HG03565 (cell line): Measurements from ENCODE around the gene ZNF654.
A peak's percentile ranks its signal among the peaks of the same experiment; 100 is the strongest.
"Not testable (repeated sequence)": the region's sequence is repeated elsewhere in the genome, so short reads cannot be mapped to it uniquely, and the experiment has no call there.

Experiments
- ATAC-seq: cut with Tn5 transposase; IDR thresholded peaks from one replicate; pipeline ENCODE4 v1.9.1; 2021; ENCODE audit warnings: mild to moderate bottlenecking, moderate library complexity; ENCODE audit not compliant: unreplicated experiment

The ZNF654 gene

DNA sequence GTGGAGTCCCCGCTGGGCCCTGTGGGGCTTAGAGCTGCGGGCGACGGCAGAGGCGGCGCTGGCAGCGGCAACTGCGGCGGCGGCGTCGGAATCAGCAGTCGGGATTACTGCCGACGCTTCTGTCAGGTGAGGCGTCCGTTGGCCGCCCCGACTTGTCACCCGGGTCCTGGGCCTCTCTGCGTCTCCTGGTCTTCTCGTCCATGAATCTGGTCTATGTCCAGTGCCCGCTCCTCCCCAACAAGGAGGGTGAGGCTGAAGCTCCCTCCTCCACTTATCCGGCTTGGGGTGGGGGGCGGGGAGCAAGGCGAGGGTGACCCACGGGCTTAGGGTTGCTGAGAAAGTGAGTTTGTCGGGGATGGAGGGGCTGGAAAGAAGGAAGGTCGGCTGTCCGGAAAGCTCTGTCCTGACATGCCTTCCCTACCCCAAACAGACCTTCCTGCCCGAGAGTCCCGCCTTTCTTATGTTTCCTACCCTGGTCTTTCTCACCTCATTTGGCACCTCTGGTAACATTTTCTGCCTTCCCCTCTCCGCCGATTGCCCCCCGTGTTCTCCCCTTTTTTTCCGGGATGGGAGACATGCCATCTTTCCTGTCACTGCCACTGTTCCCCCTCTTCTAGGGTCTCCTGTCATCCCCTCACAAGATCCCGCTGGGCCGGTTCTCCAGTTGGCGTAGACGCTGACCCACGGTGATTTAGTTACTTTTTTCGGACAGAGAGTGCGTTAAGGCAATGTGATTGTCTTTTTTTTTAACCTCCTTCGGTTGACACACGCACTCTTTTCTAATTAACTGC lies 520 bp downstream of the ZNF654 start:
- ATAC-seq = no peak

DNA sequence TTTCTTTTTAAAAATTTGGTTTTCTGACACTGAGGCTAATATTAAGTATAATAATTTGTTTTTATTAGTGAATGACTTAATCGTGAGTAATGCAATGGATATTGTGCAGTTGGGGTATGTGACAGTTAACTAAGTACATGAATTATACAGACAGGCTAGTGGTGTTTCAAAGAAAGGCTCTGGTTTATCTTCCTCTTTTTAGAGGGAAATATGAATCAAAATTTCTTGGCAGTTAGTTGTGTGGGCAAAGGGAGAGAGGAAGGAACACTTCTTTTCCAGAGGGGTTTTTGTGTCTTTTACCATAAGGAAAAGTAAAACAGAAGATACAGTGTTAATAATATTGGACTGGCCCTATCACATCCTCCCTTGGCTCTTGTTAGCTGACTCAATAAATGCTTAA lies 2.7 kb downstream of the ZNF654 start:
- ATAC-seq = no peak

DNA sequence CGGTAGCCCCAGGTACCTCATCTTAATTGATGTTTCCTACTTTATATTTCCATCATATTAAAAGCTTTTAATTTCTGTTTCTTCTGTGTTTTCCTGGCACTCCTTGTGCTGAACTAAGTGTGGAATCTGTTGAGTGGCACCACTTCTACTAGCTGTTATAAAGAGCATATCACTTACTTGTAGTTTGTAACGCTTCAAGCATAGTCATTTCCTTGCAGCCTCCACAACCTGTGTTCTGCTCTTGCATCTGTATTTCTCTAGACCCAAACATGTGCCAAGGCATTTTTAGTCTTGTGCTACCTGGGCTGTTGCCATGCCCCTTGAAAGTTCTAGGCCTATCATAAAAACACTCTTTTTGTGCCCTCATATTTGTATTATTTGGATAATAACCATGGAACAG lies 16.0 kb downstream of the ZNF654 start:
- no peak for ATAC-seq

DNA sequence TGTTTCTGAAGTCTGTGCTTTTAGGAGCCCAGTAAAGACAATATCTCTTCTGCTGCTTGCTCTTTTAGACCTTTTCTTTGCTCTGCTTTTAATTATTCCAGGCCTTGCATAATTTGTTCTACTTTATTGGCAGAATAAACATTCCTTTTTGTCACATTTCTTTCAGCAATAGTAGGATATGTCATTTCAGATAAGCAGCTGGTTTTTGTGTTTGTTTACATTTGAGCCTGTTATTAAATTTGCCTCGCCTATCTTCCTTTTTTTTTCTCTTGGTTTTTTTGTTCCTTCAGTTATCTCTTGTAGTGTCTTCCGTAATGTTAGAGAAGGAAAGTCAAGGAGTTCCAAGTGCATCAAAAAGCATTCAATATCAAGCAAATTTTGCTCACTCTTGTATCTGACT lies 16.4 kb downstream of the ZNF654 start:
- ATAC-seq = no peak

DNA sequence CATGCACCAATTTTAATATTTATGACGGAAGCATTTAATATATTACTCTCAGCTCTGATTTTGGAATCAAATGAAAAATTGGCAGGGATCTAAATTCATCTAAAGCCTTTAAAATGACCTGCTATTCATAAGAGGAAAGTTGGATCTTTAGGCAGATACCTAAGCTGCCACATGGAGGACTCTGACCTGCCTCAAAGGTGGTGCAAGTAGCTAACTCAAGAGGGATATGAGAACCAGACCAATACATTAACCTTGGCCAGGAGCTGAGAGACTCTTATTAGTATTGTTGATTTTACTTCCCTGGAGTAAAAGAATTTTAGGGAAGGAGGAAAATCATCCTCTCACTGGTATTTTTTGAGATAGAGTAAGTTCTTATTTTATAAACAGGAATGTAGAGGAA lies 17.7 kb downstream of the ZNF654 start:
- no peak for ATAC-seq

DNA sequence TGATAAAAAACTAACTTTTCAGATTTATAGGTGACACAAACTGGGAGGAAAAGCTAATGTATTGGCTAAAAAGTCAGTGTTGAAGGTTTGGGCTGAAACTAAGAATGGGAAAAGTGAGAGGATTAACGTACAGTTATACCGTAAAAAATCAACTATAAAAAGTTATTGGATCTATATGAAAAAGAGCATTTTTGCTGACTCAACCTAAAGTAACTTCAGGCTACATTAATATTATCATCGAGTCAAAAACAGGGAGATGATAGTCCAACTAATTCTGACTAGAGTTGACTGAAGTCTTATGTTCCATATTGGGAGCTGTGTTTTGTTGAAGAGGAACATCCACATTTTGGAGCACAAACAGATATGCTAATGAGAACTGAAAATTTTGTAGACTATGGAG lies 19.9 kb downstream of the ZNF654 start:
- no peak for ATAC-seq

DNA sequence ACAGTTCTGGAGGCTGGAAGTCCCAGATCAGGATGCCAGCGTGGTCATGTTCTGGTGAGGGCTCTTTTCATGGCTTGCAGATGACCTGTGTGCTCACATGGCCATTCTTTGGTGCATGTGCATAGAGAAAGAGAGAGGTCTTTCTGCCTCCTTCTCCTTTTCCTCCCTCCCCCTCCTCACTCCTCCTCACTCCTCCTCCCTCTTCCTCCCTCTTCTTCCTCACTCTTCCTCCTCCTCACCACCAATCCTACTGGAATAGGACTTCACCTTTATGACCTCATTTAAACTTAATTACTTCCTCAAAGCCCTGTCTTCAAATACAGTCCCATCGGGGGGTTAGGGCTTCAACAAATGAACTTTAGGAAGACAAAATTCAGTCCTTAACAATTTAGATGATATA lies 23.8 kb downstream of the ZNF654 start:
- ATAC-seq = no peak

DNA sequence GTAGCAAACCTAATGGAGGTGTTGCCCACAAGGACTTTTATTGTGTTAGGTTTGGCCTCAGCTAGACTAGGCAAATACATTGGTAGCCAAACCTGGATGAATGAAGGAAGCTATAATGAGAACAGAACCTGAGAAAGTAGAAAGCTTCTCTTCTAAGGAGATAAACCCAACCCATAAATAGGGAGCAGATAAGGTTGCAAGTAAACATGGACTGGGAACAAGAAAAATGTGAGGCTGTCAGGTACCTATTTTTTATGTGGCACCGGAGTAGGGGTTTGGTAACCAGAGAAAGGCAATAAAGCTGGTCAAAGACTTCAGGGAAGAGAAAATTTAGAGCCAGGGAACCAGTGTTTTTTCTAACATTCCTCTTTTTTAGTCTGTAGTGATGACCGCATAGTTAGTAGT lies 25.0 kb downstream of the ZNF654 start:
- no peak for ATAC-seq

DNA sequence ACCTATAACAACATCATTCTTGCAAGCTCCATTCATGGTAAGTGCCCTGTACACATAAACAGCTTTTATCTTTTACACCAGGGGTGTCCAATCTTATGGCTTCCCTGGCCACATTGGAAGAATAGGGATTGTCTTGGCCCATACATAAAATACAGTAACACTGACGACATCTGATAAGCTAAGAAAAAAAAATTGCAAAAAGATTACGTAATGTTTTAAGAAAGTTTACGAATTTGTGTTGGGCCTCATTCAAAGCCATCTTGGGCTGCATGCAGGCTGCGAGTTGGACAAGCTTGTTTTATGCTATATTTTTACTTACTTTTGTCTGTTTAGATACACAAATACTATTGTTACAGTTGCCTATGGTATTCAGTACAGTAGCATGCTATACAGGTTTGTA lies 31.6 kb downstream of the ZNF654 start:
- ATAC-seq = no peak

DNA sequence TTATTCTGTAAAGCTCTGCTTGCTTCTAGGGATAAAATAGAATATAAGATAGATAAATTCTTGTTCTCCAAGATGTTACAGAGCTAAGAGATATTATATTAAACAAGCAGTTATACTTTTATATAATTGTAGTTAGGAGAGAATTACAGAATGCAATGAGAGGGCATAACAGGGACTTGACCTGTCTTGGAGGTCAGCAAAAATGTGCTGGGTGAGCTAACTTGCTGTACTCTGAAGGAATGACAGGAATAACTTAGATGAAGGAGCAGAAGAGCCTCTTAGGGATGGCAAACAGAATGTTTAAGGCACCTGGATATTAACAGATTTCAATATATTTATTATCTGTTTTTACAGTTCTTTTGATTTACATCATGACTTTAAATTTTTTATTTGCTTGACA lies 33.2 kb downstream of the ZNF654 start:
- no peak for ATAC-seq

DNA sequence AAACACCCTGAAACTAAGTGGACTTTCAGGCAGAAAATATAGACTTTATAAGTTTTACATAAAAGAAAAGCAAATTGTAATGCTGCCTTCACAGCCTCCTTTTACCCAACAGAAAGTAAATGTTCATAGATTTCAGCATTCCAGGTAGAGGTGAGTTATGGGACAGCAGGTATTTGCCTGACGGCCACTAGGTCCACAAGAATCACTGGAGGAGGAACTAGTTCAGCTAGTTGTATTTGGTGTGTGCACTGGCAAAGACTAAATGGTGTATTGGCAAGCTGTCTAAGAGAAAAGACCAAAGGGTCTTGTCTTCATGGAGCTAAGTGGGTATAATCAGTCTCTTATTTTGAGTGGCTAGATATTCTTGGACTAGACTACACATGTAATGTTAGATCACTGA lies 34.2 kb downstream of the ZNF654 start:
- no peak for ATAC-seq

DNA sequence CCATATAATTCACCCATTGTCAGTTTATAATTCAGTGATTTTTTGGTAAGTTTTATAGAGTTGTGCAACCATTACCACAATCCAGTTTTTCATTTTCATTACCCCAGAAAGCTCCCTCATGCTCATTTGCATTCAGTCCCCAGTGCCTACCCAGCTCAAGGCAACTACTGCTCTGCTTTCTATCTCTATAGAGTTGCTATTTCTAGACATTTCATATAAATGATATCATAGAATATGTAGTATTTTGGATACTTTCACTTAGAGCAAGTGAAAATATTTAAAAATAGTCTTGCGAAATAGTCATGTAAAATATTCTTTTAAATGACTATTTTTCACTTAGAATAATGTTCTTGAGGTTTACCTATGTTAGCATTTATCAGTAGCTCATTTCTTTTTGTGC lies 42.1 kb downstream of the ZNF654 start:
- ATAC-seq = peak; percentile 77

DNA sequence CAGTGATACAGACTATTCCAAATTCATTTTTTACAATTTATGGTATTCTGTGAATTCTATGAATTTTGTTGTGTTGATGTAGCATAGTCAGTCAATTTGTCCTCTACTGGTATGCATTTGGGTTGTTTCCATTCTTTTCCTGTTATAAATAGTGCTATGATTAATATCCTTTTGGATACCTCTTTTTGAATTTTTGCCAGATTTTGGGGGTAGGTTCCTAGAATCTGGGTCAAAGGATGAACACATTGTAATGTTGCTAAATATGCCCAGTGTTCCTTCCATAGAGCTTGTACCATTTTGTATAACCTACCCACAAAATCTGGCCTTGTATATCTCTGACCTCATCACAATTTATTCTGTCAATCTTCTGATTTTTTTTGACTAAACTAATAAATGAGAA lies 46.3 kb downstream of the ZNF654 start:
- no peak for ATAC-seq

DNA sequence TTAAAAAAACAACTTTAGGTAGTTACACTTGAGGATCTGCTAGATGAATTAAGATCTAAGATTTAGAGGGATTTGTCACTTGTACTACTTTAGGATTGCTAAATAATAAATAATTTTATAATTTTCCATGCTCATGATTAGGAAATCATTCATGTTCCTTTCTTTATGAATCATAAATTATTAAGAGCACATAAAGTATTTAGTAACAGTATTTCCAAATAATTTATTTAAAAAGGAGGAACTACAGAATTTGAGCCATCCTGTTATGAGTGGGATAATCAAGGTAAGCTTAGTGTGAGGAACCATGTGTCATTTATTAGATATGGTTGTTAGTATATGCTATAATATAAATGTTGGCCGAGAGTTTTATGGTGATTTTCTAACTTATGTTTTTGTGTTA lies 53.2 kb downstream of the ZNF654 start:
- peak; percentile 30 for ATAC-seq

DNA sequence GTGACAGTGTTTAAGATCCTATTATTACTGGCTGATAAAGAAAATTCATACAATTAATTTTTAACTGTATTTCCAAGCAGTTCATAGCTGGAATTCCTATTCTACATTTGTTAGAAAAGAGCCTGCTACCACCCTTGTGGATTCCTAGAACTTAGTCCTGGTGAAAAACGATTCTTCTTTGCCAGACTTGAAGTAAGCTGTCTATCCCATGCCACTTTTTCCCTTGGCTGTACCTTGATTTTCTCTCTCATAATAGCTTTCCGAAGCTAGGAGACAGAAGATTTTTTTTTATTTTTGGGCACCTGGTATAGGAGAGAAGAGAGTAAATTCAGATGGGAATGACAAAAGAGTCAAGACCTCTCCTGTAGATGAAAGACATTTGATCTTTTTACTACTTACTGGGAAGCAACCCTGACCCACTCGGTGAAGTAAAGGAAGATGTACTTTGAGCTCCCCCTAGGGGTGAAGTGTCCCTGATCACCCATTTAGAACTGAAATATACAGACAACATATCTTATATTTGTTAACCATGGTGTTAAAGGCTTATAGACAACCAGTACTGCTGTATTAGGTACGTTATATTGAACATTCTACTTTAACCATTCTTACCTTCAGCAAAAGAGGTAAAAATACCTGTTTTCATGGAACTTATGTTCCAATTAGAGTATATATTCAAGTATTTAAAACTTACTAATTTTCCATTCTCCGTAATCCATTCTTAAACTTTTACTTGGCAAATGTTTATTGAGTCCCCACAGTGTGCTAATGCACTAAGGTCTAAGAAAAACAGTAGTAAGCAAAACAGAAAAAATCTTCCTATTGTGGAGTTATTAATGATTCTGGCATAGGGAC lies 54.5 kb downstream of the ZNF654 start:
- ATAC-seq = peak; percentile 86

DNA sequence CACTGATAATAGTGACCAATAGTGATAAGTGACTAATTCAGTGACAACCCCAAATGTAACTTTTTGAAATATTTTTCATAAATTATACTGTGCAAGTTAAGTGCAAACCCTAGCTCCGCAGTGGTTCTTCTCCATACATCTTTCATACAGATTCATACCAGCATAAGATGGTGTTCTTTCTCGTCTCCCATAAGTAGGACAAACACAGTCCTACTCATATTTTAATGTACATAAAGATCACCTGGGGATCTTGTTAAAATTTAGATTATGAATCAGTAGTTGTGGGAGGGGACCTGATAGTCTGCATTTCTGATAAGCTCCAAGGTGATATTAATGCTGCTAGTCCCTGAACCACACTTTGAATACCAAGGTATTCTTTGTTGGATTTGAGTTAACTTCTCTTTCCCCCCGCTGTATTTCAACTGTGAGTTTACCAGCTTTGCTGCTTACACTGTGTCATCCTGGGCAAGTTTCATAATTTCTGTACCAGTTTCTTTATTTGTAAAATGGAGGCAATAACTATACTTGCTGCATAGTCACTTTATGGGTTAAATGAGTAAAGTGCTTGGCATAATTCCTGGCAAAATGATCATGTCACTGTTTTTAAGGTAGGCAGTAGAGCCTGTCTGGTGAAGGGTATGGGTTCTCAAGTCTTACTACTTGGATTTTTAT lies 56.0 kb downstream of the ZNF654 start:
- ATAC-seq = no peak

DNA sequence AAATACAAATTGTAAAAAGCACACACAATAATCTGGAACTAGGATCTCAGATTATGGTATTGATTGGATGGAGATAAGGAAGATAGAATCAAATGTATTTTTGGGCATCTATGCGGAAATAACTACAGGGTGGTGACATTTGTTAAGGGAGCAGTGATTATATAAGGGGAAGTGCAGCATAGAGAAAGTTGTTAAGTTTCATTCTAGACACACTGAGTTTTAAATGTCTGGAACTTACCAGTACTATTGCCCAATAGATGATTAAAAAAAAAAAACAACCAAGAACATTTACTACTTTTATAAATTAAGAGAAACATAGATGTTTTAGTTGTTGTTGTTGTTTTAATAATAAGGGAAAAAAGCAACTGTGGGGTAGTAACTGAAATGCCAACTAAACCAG lies 58.6 kb downstream of the ZNF654 start:
- ATAC-seq = no peak

DNA sequence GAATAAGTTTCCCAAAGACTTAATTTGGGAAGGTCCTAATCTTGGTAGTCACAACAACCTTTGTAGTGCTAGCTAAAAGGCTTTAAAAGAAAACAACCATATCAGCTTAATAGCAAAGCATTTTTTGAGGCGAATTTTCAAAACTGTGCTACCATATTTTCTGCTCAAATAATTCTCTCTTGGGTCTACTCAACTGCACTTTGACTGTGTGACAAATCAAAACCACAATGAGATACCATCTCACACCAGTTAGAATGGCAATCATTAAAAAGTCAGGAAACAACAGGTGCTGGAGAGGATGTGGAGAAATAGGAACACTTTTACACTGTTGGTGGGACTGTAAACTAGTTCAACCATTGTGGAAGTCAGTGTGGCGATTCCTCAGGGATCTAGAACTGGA lies 59.5 kb downstream of the ZNF654 start:
- ATAC-seq = not testable (repeated sequence)

DNA sequence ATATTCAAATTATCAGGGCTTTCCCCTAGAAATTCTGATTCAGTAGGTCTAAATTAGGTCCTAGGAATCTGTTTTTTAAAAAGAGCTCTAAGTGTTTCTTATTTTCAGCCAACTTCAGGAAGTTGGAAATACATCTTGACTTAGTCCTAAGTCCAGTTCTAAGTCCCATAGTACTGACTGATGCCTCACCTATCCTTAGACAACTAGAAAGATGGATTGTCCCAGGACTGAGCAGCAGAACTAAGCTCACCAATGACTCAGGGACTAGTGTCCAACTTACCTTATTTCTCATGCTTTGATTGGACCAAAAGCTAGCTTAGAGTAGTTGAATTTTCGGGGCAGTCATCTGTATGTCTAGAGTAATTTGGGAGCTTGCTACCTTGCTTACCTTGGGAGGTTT lies 64.5 kb downstream of the ZNF654 start:
- no peak for ATAC-seq

DNA sequence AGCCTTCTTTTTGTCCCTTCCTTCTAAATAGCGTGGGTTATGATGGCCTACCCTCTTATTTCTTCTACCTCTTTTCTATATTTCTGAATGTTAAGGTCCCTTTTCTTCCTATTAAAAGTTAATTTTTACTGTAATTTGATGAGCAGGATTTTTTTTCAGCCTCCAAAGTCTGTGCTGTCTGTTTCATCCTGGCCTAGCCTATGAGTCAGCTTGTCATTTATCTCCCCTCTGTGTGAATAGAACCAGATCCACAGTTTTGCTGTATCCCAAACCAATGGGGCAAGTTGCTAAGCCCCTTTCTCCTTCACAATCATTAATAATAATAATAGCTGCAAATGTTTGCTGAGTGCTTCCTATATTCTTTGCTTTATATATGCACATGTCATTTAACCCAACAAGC lies 72.6 kb downstream of the ZNF654 start:
- ATAC-seq = no peak

DNA sequence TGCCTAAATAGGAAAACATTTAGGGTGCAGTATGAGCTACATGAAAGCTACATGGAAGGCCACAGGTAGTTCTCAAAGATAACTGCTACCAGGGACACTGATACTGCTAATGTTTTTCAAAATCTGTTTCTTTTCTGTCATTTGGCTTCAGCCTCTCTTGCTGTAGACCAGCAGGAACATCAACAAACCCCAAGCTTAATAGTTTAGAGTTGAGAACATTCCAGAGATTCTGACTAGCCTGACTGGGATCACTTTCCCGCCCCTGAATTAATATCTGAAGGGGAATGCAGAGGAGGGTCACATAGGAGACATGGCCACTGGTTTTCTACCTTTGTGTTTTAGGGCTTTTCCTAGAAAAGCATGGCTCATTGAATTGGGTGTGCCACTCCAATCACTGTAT lies 73.8 kb downstream of the ZNF654 start:
- ATAC-seq = no peak
